HS-5 (cell line): ENCODE data around the gene C10orf105.

Source experiments
- DNase-seq: peaks from one replicate; pipeline ENCODE4 v3.0.0-alpha.2; 2012; ENCODE audit warnings: low read depth

The C10orf105 gene

GRCh38 chr10:71675295-71675970 lies 44.1 kb downstream of the C10orf105 start:
- no peak for DNase-seq

GRCh38 chr10:71671994-71672946 lies 47.3 kb downstream of the C10orf105 start:
- no peak for DNase-seq

- no peak for DNase-seq
These were observed 52.2 kb downstream of the C10orf105 start for GRCh38 chr10:71667387-71667752.

GRCh38 chr10:71666639-71667386 lies 52.8 kb downstream of the C10orf105 start:
- no peak for DNase-seq

GRCh38 chr10:71665456-71665855 lies 54.1 kb downstream of the C10orf105 start:
- no peak for DNase-seq

GRCh38 chr10:71664585-71664984 lies 55.0 kb downstream of the C10orf105 start:
- DNase-seq, result no peak

- no peak for DNase-seq
These were observed 56.3 kb downstream of the C10orf105 start for GRCh38 chr10:71663311-71663710.

GRCh38 chr10:71661779-71662336 lies 57.7 kb downstream of the C10orf105 start:
- no peak for DNase-seq
